HepG2 (cell line): ENCODE data around the gene ARHGEF1. TPM values are rescaled to one million over a fixed set of nuclear protein-coding genes. Genes with fewer than 3 reads are reported as not detected.

ENCODE experiments used
- BCL6 ChIP-seq: IDR thresholded peaks from 2 replicates; pipeline ENCODE4 v1.6.1; 2016; ENCODE audit warnings: missing genetic modification reagents, missing compliant biosample characterization
- CEBPB ChIP-seq: IDR thresholded peaks from 2 replicates; pipeline ENCODE4 v1.6.1; 2011; ENCODE audit warnings: low read depth, low read length, improper control_type of control experiment, borderline replicate concordance
- HNF1A ChIP-seq, 2 experiments: sonication (generic) in 1 of 2; formaldehyde crosslinking in 1 of 2; IDR thresholded peaks; 2 replicates each; pipeline versions ENCODE4 v1.4.0 to v1.6.1; 2016 to 2020; ENCODE audit warnings: borderline replicate concordance in 1 of 2, low read depth in 1 of 2, mild to moderate bottlenecking in 1 of 2, missing genetic modification reagents in 1 of 2
- KDM3A ChIP-seq: IDR thresholded peaks from 2 replicates; pipeline ENCODE4 v1.6.1; 2018; ENCODE audit warnings: low read depth, missing compliant biosample characterization
- MAX ChIP-seq: IDR thresholded peaks from 2 replicates; pipeline ENCODE4 v1.6.1; 2012; ENCODE audit warnings: inconsistent platforms
- MXD4 ChIP-seq: IDR thresholded peaks from 2 replicates; pipeline ENCODE4 v1.6.1; 2016; ENCODE audit warnings: mild to moderate bottlenecking, missing biosample characterization, missing genetic modification reagents
- RCOR2 ChIP-seq: IDR thresholded peaks from 2 replicates; pipeline ENCODE4 v1.6.1; 2016; ENCODE audit warnings: missing biosample characterization, missing genetic modification reagents
- XRCC5 ChIP-seq: fragments of 200-400 bp; formaldehyde crosslinking; optimal IDR thresholded peaks from 2 replicates; pipeline ENCODE3; 2017; ENCODE audit warnings: mild to moderate bottlenecking, low read length
- ZBTB33 ChIP-seq: sonication (generic); formaldehyde crosslinking; IDR thresholded peaks from 2 replicates; pipeline ENCODE4 v1.4.0; 2020; ENCODE audit warnings: missing genetic modification reagents
- ZFP82 ChIP-seq: sonication (generic); formaldehyde crosslinking; IDR thresholded peaks from 2 replicates; pipeline ENCODE4 v1.5.1; 2020; ENCODE audit warnings: mild to moderate bottlenecking, missing genetic modification reagents, borderline replicate concordance
- ZFY ChIP-seq: sonication (generic); formaldehyde crosslinking; IDR thresholded peaks from 2 replicates; pipeline ENCODE4 v1.4.0; 2020; ENCODE audit warnings: missing genetic modification reagents
- ZNF337 ChIP-seq: sonication (generic); formaldehyde crosslinking; IDR thresholded peaks from 2 replicates; pipeline ENCODE4 v1.5.1; 2020; ENCODE audit warnings: missing genetic modification reagents, low read depth, mild to moderate bottlenecking, borderline replicate concordance
- ZNF33B ChIP-seq: sonication (generic); formaldehyde crosslinking; IDR thresholded peaks from 2 replicates; pipeline ENCODE4 v1.5.1; 2020; ENCODE audit warnings: mild to moderate bottlenecking, missing genetic modification reagents
- ZNF792 ChIP-seq: IDR thresholded peaks from 2 replicates; pipeline ENCODE4 v1.6.1; 2016
- ZNF83 ChIP-seq: sonication (generic); formaldehyde crosslinking; IDR thresholded peaks from 2 replicates; pipeline ENCODE4 v1.4.0; 2020; ENCODE audit warnings: missing genetic modification reagents, mild to moderate bottlenecking, borderline replicate concordance
- ZSCAN25 ChIP-seq: sonication (generic); formaldehyde crosslinking; IDR thresholded peaks from 2 replicates; pipeline ENCODE4 v1.8.0; 2022; ENCODE audit warnings: mild to moderate bottlenecking, missing genetic modification reagents
- polyA plus RNA-seq, 8 experiments: library from polyadenylated mRNA; depleted of rRNA in 3 of 8; stranded (reverse) in 7 of 8; unstranded in 1 of 8; fragments of >200 nt; fragmentation: Illumina TruSeq in 4 of 8; extraction: Trizol in 4 of 8; gene quantifications; 2 replicates each; pipeline versions ENCODE4 v1.2.1 to v1.2.3, GENCODE V29; 2011 to 2016; ENCODE audit warnings: low read depth in 4 of 8, missing spikeins in 1 of 8, mixed read lengths in 1 of 8; ENCODE audit not compliant: insufficient read depth in 1 of 8
- total RNA-seq, 5 experiments: library from RNA; depleted of rRNA; stranded (reverse); fragments of >200 nt; fragmentation: Illumina TruSeq; extraction: Trizol; gene quantifications; 2 replicates each; pipeline ENCODE4 v1.2.3, GENCODE V29; 2016; ENCODE audit warnings: low read depth in 1 of 5
- TF ChIP-seq, protein P1 (sequence below): IDR thresholded peaks from 2 replicates; pipeline ENCODE4 v1.6.1; 2016; ENCODE audit warnings: low read depth, control low read depth
- TF ChIP-seq, protein P2 (sequence below): IDR thresholded peaks from 2 replicates; pipeline ENCODE4 v1.6.1; 2016; ENCODE audit warnings: mild to moderate bottlenecking

ARHGEF1 gene
- total and polyA plus RNA-seq, 2 of the 13 experiments (the other 11 are each of a cell fraction or from before 2014, with no cell fraction given) = 33.7 to 34.7 TPM

DNA sequence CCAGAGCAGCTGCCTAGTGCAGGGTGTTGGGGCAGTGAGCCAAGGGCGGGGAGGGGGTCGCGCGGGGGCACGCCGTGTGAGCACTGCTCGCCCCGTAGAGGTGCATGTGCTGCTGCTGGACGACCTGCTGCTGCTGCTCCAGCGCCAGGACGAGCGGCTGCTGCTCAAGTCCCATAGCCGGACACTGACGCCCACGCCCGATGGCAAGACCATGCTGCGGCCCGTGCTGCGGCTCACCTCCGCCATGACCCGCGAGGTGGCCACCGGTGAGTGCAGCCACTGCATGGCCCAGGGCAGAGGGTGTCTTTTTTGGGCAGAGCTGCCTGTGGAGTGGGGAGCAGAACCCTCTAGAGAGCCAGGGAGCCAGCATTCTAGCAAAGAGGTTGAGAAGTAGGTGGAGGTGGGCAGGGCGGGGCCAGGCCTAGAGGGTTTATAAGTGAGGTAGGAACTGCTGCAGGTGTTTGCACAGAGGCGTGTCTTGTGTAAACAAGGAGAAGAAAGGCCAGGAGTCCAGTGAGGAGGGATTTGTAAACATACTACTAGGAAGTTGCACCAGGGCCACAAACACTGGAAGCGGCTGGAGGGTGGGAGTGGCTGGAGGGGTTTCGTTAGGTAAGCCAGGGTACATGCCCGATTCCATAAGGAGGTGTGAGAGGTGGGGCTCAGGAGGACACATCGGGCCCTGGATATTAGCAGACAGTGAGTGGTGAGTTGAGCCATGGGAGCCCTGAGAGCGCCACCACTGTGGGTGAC lies 21.3 kb downstream of the ARHGEF1 start (continued):
- TF ChIP-seq XRCC5 (peak; percentile 59), KDM3A (CRISPR knock-in tag) (0 out of 2 replicates have a peak, but pooled peaks have one; percentile 58), BCL6 (CRISPR knock-in tag) (peak; percentile 78), RCOR2 (CRISPR knock-in tag) (peak; percentile 68; the same call in 1 of the 2 replicates), ZNF33B (CRISPR knock-in tag) (no peak), ZNF337 (CRISPR knock-in tag) (no peak), ZFP82 (0 out of 2 replicates have a peak, but pooled peaks have one; percentile 43), ZSCAN25 (CRISPR knock-in tag) (0 out of 2 replicates have a peak, but pooled peaks have one; percentile 63), ZNF83 (CRISPR knock-in tag) (no peak), CEBPB (peak; percentile 14; the same call in 1 of the 2 replicates), HNF1A (IDR thresholded peaks at IDR 0.05; ENCODE audit: low read depth) (no peak), HNF1A (CRISPR knock-in tag; IDR thresholded peaks at IDR 0.05; ENCODE audit: borderline replicate concordance) (0 out of 2 replicates have a peak, but pooled peaks have one; percentile 17), MAX (peak; percentile 50), ZNF792 (CRISPR knock-in tag) (peak; percentile 56; the same call in 1 of the 2 replicates), MXD4 (CRISPR knock-in tag) (0 out of 2 replicates have a peak, but pooled peaks have one; percentile 26), ZFY (CRISPR knock-in tag) (0 out of 2 replicates have a peak, but pooled peaks have one; percentile 27), ZBTB33 (CRISPR knock-in tag) (peak; percentile 92)
- TF ChIP-seq, protein P1, sequence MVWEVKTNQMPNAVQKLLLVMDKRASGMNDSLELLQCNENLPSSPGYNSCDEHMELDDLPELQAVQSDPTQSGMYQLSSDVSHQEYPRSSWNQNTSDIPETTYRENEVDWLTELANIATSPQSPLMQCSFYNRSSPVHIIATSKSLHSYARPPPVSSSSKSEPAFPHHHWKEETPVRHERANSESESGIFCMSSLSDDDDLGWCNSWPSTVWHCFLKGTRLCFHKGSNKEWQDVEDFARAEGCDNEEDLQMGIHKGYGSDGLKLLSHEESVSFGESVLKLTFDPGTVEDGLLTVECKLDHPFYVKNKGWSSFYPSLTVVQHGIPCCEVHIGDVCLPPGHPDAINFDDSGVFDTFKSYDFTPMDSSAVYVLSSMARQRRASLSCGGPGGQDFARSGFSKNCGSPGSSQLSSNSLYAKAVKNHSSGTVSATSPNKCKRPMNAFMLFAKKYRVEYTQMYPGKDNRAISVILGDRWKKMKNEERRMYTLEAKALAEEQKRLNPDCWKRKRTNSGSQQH (CRISPR knock-in tag) = no peak
- TF ChIP-seq, protein P2, sequence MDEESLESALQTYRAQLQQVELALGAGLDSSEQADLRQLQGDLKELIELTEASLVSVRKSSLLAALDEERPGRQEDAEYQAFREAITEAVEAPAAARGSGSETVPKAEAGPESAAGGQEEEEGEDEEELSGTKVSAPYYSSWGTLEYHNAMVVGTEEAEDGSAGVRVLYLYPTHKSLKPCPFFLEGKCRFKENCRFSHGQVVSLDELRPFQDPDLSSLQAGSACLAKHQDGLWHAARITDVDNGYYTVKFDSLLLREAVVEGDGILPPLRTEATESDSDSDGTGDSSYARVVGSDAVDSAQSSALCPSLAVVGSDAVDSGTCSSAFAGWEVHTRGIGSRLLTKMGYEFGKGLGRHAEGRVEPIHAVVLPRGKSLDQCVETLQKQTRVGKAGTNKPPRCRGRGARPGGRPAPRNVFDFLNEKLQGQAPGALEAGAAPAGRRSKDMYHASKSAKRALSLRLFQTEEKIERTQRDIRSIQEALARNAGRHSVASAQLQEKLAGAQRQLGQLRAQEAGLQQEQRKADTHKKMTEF (CRISPR knock-in tag) = peak; percentile 72; the same call in 1 of the 2 replicates
